ENCODE results near the gene TANK.

Gene TANK

DNA sequence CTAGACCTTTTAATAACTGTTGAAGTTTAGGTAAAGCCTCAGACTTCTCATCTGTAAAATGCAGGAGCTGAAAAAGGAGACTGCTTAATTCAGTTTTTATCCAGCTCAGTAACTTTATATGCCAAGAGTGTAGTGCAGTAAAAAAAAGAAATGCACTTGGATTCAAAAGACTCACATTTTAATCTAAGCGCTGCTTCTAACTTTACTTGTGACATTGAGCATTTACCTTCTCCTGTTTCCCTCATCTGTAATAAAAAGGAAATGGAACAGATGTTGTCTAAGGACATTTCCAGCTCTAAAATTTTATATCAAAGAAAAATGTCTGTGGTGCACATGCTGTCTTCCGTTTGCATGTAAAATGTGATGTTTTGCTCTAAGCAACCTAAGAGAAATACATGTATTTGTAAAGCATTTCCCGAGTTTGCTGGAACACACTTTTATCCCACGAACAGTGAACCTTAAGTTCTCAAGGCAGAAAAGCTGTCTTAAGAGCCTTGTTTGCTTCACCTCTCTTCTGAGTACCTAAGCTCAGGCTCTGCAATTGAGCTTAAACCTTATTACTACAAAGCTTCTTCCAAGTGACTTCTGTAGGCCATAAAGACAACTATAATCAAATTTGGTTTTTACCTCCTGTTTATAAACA lies 24.2 kb upstream of the TANK start:
- H3K4me1 ChIP-seq (ENCODE audit: insufficient read depth, low read length): peaks cover 18% of the 10 kb centered on the region; the same call in 1 of the 2 replicates
- H3K9ac ChIP-seq (ENCODE audit: low read depth, low read length): no peak overlapping the region
- H3K27ac ChIP-seq (ENCODE audit: low read length): no peak overlapping the region
- no peaks in the 10 kb centered on the region for H3K36me3 ChIP-seq (ENCODE audit: insufficient read depth, low read depth, low read length)
- H3K27me3 ChIP-seq (ENCODE audit: insufficient read depth, low read length): no peaks in the 10 kb centered on the region
- H3K9me3 ChIP-seq (ENCODE audit: insufficient read depth, low read depth, low read length): no peaks in the 10 kb centered on the region
- no peak overlapping the region for H3K4me3 ChIP-seq (ENCODE audit: low read length)

DNA sequence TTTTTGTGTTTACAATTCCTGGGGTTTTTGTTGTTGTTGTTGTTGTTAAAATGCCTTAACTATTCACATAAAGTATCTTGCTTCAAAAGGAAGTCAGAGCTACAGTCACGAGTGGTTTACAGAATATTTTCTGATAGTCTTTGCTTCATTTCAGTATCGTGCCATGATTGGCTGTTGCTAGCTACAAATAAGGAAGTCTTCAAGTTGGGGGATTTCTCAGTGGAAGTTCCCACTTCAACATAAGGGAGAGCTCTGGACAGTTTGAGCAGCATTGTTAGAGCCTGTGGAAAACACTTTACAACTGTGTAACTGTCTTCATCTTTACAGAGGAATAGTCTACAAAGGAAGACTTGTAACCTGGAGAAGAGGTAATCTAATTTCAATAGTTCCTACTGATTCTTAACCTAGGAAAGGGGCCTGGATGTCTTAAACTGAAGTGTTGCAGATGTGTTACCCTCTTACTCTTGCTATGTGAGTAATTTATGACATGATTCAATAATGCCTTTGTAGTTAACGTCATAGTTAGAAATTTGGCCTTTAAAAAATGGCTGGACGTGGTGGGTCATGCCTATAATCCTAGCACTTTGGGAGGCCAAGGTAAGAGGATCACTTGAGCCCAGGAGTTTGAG lies 23.4 kb upstream of the TANK start:
- H3K36me3 ChIP-seq (ENCODE audit: insufficient read depth, low read depth, low read length): no peaks in the 10 kb centered on the region
- H3K9me3 ChIP-seq (ENCODE audit: insufficient read depth, low read depth, low read length): no peaks in the 10 kb centered on the region
- H3K27ac ChIP-seq (ENCODE audit: low read length): no peak overlapping the region
- no peak overlapping the region for H3K4me3 ChIP-seq (ENCODE audit: low read length)
- no peak overlapping the region for H3K9ac ChIP-seq (ENCODE audit: low read depth, low read length)
- peaks cover 18% of the 10 kb centered on the region; the same call in 1 of the 2 replicates for H3K4me1 ChIP-seq (ENCODE audit: insufficient read depth, low read length)
- no peaks in the 10 kb centered on the region for H3K27me3 ChIP-seq (ENCODE audit: insufficient read depth, low read length)

- H3K9ac ChIP-seq (ENCODE audit: low read depth, low read length): no peak overlapping the region
- no peaks in the 10 kb centered on the region for H3K36me3 ChIP-seq (ENCODE audit: insufficient read depth, low read depth, low read length)
- H3K27me3 ChIP-seq (ENCODE audit: insufficient read depth, low read length): no peaks in the 10 kb centered on the region
- no peak overlapping the region for H3K27ac ChIP-seq (ENCODE audit: low read length)
- no peaks in the 10 kb centered on the region for H3K9me3 ChIP-seq (ENCODE audit: insufficient read depth, low read depth, low read length)
- no peak overlapping the region for H3K4me3 ChIP-seq (ENCODE audit: low read length)
- peaks cover 18% of the 10 kb centered on the region; the same call in 1 of the 2 replicates for H3K4me1 ChIP-seq (ENCODE audit: insufficient read depth, low read length)
Observed at GRCh38 chr2:161138429-161138828, 21.8 kb upstream of the TANK start.

DNA sequence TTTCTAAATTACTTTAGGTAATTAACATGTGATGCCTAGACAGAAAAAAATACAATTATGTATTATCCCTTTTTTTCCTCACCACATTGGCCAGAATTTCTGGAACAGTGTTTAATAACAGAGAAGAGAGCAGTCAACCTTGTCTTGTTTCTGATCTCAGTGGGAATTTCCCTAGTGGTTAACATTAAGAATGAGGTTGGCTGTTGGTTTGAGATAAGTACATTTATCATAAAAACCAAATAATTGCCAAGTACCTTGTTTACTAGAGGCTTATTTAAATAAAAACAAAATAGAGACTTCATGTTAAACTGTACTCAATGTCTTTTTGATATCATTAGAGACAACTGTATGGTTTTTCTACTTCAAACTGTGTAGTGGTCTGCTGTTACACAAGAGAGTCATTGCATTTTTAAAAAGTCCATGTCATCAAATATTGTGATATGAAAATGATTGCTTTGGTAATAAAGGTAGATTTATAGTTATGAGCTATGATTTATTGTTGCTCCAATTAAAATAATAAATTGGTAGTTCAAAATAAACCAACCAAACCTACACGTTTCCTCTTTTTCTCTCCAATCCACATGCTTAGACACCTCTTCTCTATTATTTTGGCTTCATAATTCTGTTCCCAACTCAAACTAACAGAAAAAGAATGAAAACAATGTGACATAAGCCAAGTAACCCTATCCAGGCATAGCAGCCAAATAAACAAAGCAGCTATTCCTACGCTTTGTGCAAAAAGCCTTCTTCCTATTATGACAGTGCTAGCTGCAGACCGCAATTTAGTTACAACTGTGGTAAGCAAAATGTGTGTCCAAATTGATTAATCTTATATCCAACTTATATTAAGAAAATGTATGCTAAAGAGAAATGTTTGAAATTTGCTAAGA lies 20.9 kb upstream of the TANK start:
- H3K27ac ChIP-seq (ENCODE audit: low read length): no peak overlapping the region
- H3K27me3 ChIP-seq (ENCODE audit: insufficient read depth, low read length): no peaks in the 10 kb centered on the region
- H3K9ac ChIP-seq (ENCODE audit: low read depth, low read length): no peak overlapping the region
- H3K9me3 ChIP-seq (ENCODE audit: insufficient read depth, low read depth, low read length): no peaks in the 10 kb centered on the region
- no peaks in the 10 kb centered on the region for H3K36me3 ChIP-seq (ENCODE audit: insufficient read depth, low read depth, low read length)
- H3K4me1 ChIP-seq (ENCODE audit: insufficient read depth, low read length): peaks cover 17% of the 10 kb centered on the region; the same call in 1 of the 2 replicates
- no peak overlapping the region for H3K4me3 ChIP-seq (ENCODE audit: low read length)

DNA sequence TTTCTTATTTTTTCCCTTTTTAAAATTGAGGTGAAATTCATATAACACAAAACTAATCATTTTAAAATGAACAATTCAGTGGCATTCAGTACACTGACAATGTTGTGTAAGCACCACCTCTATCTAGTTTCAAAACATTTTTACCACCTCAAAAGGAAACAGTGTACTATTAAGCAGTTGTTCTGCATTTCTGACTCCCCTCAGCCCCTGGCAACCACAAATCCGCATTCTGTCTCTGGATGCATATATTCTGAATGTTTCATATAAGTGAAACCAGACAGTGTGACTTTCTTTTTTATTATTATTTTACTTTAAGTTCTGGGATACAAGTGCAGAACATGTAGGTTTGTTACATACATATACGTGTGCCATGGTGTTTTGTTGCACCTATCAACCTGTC lies 19.2 kb upstream of the TANK start:
- H3K36me3 ChIP-seq (ENCODE audit: insufficient read depth, low read depth, low read length): no peaks in the 10 kb centered on the region
- H3K27ac ChIP-seq (ENCODE audit: low read length): no peak overlapping the region
- H3K4me1 ChIP-seq (ENCODE audit: insufficient read depth, low read length): peaks cover 5% of the 10 kb centered on the region; the same call in 1 of the 2 replicates
- no peak overlapping the region for H3K4me3 ChIP-seq (ENCODE audit: low read length)
- H3K9me3 ChIP-seq (ENCODE audit: insufficient read depth, low read depth, low read length): no peaks in the 10 kb centered on the region
- no peak overlapping the region for H3K9ac ChIP-seq (ENCODE audit: low read depth, low read length)
- no peaks in the 10 kb centered on the region for H3K27me3 ChIP-seq (ENCODE audit: insufficient read depth, low read length)

- Histone ChIP-seq H3K27ac (ENCODE audit: low read length) (no peak overlapping the region), H3K27me3 (ENCODE audit: insufficient read depth, low read length) (no peaks in the 10 kb centered on the region), H3K4me3 (ENCODE audit: low read length) (no peak overlapping the region), H3K36me3 (ENCODE audit: insufficient read depth, low read depth, low read length) (no peaks in the 10 kb centered on the region), H3K9me3 (ENCODE audit: insufficient read depth, low read depth, low read length) (peaks cover 37% of the 10 kb centered on the region), H3K9ac (ENCODE audit: low read depth, low read length) (no peak overlapping the region), H3K4me1 (ENCODE audit: insufficient read depth, low read length) (no peaks in the 10 kb centered on the region)
Observed at GRCh38 chr2:161146209-161146775, 13.9 kb upstream of the TANK start.

DNA sequence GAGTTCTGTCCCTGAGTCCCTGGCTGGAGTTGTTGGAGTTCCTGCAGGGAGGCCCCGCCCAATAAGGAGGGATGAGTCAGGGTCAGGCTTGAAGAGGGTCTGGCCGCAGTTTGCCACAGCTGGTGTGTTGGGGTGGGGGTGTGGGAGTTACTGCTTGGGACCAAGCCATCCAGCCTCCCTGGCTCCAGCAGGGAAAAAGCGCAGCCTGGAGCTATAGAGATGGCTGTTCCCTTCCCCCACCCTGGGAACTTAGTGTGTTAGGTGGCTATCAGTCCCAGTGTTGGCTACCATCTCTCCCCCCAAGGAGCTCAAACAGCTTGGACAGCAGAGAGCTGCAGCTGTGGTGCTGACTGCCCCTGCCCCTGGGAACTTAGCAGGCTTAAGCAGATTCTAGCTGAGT lies 13.2 kb upstream of the TANK start:
- no peak overlapping the region for H3K9ac ChIP-seq (ENCODE audit: low read depth, low read length)
- H3K27ac ChIP-seq (ENCODE audit: low read length): no peak overlapping the region
- no peaks in the 10 kb centered on the region for H3K27me3 ChIP-seq (ENCODE audit: insufficient read depth, low read length)
- no peaks in the 10 kb centered on the region for H3K4me1 ChIP-seq (ENCODE audit: insufficient read depth, low read length)
- no peak overlapping the region for H3K4me3 ChIP-seq (ENCODE audit: low read length)
- no peaks in the 10 kb centered on the region for H3K36me3 ChIP-seq (ENCODE audit: insufficient read depth, low read depth, low read length)
- H3K9me3 ChIP-seq (ENCODE audit: insufficient read depth, low read depth, low read length): peaks cover 40% of the 10 kb centered on the region

GRCh38 chr2:161147856-161148255 lies 12.4 kb upstream of the TANK start:
- Histone ChIP-seq H3K36me3 (ENCODE audit: insufficient read depth, low read depth, low read length) (no peaks in the 10 kb centered on the region), H3K4me1 (ENCODE audit: insufficient read depth, low read length) (no peaks in the 10 kb centered on the region), H3K4me3 (ENCODE audit: low read length) (no peak overlapping the region), H3K27me3 (ENCODE audit: insufficient read depth, low read length) (no peaks in the 10 kb centered on the region), H3K9ac (ENCODE audit: low read depth, low read length) (no peak overlapping the region), H3K27ac (ENCODE audit: low read length) (no peak overlapping the region), H3K9me3 (ENCODE audit: insufficient read depth, low read depth, low read length) (peaks cover 48% of the 10 kb centered on the region)

DNA sequence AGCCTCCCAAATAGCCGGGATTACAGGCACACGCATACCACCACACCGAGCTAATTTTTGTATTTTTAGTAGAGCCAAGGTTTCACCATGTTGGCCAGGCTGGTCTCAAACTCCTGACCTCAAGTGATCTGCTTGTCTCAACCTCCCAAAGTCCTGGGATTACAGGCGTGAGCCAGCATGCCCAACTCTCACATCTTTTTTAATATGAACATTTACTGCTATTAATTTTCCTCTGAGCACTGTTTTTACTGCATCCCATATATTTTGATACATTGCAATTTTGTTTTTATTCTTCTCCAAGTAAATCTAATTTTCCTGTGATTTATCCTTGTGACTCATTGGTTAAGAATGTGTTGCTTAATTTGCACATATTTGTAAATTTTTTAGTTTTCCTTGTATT lies 9.5 kb upstream of the TANK start:
- Histone ChIP-seq H3K9me3 (ENCODE audit: insufficient read depth, low read depth, low read length) (peaks cover 49% of the 10 kb centered on the region), H3K36me3 (ENCODE audit: insufficient read depth, low read depth, low read length) (no peaks in the 10 kb centered on the region)

GRCh38 chr2:161152302-161152701 lies 7.9 kb upstream of the TANK start:
- Histone ChIP-seq H3K9me3 (ENCODE audit: insufficient read depth, low read depth, low read length) (peaks cover 49% of the 10 kb centered on the region), H3K4me3 (ENCODE audit: low read length) (no peak overlapping the region), H3K36me3 (ENCODE audit: insufficient read depth, low read depth, low read length) (no peaks in the 10 kb centered on the region), H3K9ac (ENCODE audit: low read depth, low read length) (no peak overlapping the region), H3K4me1 (ENCODE audit: insufficient read depth, low read length) (no peaks in the 10 kb centered on the region), H3K27ac (ENCODE audit: low read length) (no peak overlapping the region), H3K27me3 (ENCODE audit: insufficient read depth, low read length) (no peaks in the 10 kb centered on the region)

More for the DNA sequence above, 9.5 kb upstream of the TANK start:
- no peaks in the 10 kb centered on the region for H3K4me1 ChIP-seq (ENCODE audit: insufficient read depth, low read length)
- H3K9ac ChIP-seq (ENCODE audit: low read depth, low read length): no peak overlapping the region
- H3K27ac ChIP-seq (ENCODE audit: low read length): no peak overlapping the region
- no peaks in the 10 kb centered on the region for H3K27me3 ChIP-seq (ENCODE audit: insufficient read depth, low read length)
- H3K4me3 ChIP-seq (ENCODE audit: low read length): no peak overlapping the region

- no peaks in the 10 kb centered on the region for H3K9me3 ChIP-seq (ENCODE audit: insufficient read depth, low read depth, low read length)
- H3K4me3 ChIP-seq (ENCODE audit: low read length): no peak overlapping the region
- H3K9ac ChIP-seq (ENCODE audit: low read depth, low read length): no peak overlapping the region
- H3K27ac ChIP-seq (ENCODE audit: low read length): no peak overlapping the region
- H3K4me1 ChIP-seq (ENCODE audit: insufficient read depth, low read length): no peaks in the 10 kb centered on the region; the same call in 1 of the 2 replicates
- no peaks in the 10 kb centered on the region for H3K27me3 ChIP-seq (ENCODE audit: insufficient read depth, low read length)
- peaks cover 12% of the 10 kb centered on the region; the same call in 1 of the 2 replicates for H3K36me3 ChIP-seq (ENCODE audit: insufficient read depth, low read depth, low read length)
Observed at GRCh38 chr2:161158882-161159281, 1.3 kb upstream of the TANK start.
